Aorta (tissue), 5 donors: ENCODE measurements around the gene TTC39C. TPM values are rescaled to one million over a fixed set of nuclear protein-coding genes. Genes with fewer than 3 reads are reported as not detected.
"Not testable (repeated sequence)": the region's sequence is repeated elsewhere in the genome, so short reads cannot be mapped to it uniquely, and the experiment has no call there.

Experiments
- ATAC-seq: fragments of 200-7000 bp; cut with Tn5 transposase; one replicate; pipeline ENCODE4 v1.9.1; 2022; ENCODE audit warnings: moderate library complexity; ENCODE audit not compliant: low FRiP score
- DNase-seq, 2 donors: peaks; one replicate each; pipeline ENCODE4 v3.0.0-alpha.2; 2020
- H3K27ac ChIP-seq, 2 donors: one replicate each; pipeline ENCODE4 v1.5.1; 2013; ENCODE audit warnings: low read length in 2 of 2, mild to moderate bottlenecking in 2 of 2, moderate library complexity in 2 of 2, control low read depth in 1 of 2, inconsistent platforms in 1 of 2, low read depth in 1 of 2
- H3K27me3 ChIP-seq, 2 donors: one replicate each; pipeline ENCODE4 v1.6.1; 2013; ENCODE audit warnings: control low read depth in 1 of 2, low read length in 1 of 2, mild to moderate bottlenecking in 1 of 2, moderate library complexity in 1 of 2; ENCODE audit not compliant: insufficient read depth in 2 of 2, control insufficient read depth in 1 of 2
- H3K36me3 ChIP-seq, 2 donors: one replicate each; pipeline ENCODE4 v1.6.1; 2013; ENCODE audit warnings: control low read depth in 1 of 2, low read length in 1 of 2, mild to moderate bottlenecking in 1 of 2; ENCODE audit not compliant: insufficient read depth in 2 of 2, control insufficient read depth in 1 of 2
- H3K4me1 ChIP-seq, 2 donors: one replicate each; pipeline ENCODE4 v1.6.1; 2013; ENCODE audit warnings: low read length in 2 of 2, control low read depth in 1 of 2, mild to moderate bottlenecking in 1 of 2, moderate library complexity in 1 of 2; ENCODE audit not compliant: insufficient read depth in 2 of 2, control insufficient read depth in 1 of 2
- H3K4me3 ChIP-seq, 2 donors: one replicate each; pipeline ENCODE4 v1.5.1; 2013; ENCODE audit warnings: low read length in 2 of 2, control low read depth in 1 of 2, mild to moderate bottlenecking in 1 of 2
- H3K9me3 ChIP-seq: one replicate; pipeline ENCODE4 v1.6.1; 2013; ENCODE audit warnings: mild to moderate bottlenecking, low read length; ENCODE audit not compliant: control insufficient read depth
- WGBS, 2 donors: extraction: QIAGEN DNeasy Blood & Tissue Kit; methylation state at CpG; one replicate each; pipeline ENCODE4 v1.1.7; 2013; 5-methylcytosine and 5-hydroxymethylcytosine counted together
- intact Hi-C, 2 donors: fragments of 100-400 bp; cut with DNase I; formaldehyde crosslinking; loops; one replicate each; pipeline versions ENCODE4 v1.14.2 to v1.15.0; 2022
- polyA plus RNA-seq, 2 donors: library from polyadenylated mRNA; stranded (reverse); fragments of 200-250 nt; gene quantifications; one replicate each; pipeline ENCODE4 v1.2.3, GENCODE V29; 2013
- total RNA-seq, 2 donors: library from RNA; stranded (reverse); fragmentation: NEBNext Ultra II Directional; extraction: Animal tissue kit (Norgen Biotek cat#: 25700); gene quantifications; one replicate each; pipeline ENCODE4 v1.2.1, GENCODE V29; 2021
- donor health status: healthy with polysubstance abuse.
- donor health status: Bipolar disorder and iron deficiency.
- donor health status: DM: no; HTN: no; CAD: no.
- donor health status: DM: no; HTN: no; CAD: no.
- donor health status: DM: yes; HTN: yes; CAD: no.

Gene TTC39C
- total and polyA plus RNA-seq, 4 donors = 2.3 to 21.2 (median 14.1) TPM

- H3K36me3 ChIP-seq = no peaks in the 10 kb centered on the region
- H3K4me3 ChIP-seq = no peak overlapping the region
- DNase-seq (no peak), ATAC-seq (no peak)
- no peaks in the 10 kb centered on the region for H3K9me3 ChIP-seq
- H3K27ac ChIP-seq = no peak overlapping the region
- H3K27me3 ChIP-seq = no peaks in the 10 kb centered on the region
- intact Hi-C loops = no loop called here
- WGBS, 2 donors = 96 to 97% methylated on average over 6 of the region's 6 CpGs
- no peaks in the 10 kb centered on the region for H3K4me1 ChIP-seq
These were observed 8.7 kb downstream of the TTC39C start for GRCh38 chr18:24023185-24023814.

GRCh38 chr18:24024425-24024824 is 9.9 kb downstream of the TTC39C start:
- Histone ChIP-seq H3K9me3 (no peaks in the 10 kb centered on the region), H3K4me3 (no peak overlapping the region), H3K27ac (no peak overlapping the region), H3K4me1 (no peaks in the 10 kb centered on the region), H3K36me3 (no peaks in the 10 kb centered on the region), H3K27me3 (no peaks in the 10 kb centered on the region)
- intact Hi-C loops = no loop called here
- WGBS, 2 donors = 90 to 92% methylated on average over 5 of the region's 5 CpGs
- DNase-seq (no peak), ATAC-seq (no peak)

GRCh38 chr18:24026457-24026856 is 11.9 kb downstream of the TTC39C start:
- Histone ChIP-seq H3K36me3 (no peaks in the 10 kb centered on the region), H3K27me3 (no peaks in the 10 kb centered on the region), H3K4me1 (no peaks in the 10 kb centered on the region), H3K4me3 (no peak overlapping the region), H3K9me3 (no peaks in the 10 kb centered on the region), H3K27ac (no peak overlapping the region)
- ATAC-seq (no peak), DNase-seq (no peak)
- 96 to 98% methylated on average over 3 of the region's 3 CpGs for WGBS, 2 donors
- intact Hi-C loops = no loop called here

- peak in 1 of 2 donors; percentile 71 for DNase-seq
- Histone ChIP-seq H3K27ac (no peak overlapping the region), H3K36me3 (no peaks in the 10 kb centered on the region)
These were observed 12.7 kb downstream of the TTC39C start for GRCh38 chr18:24027156-24027827.

GRCh38 chr18:24028946-24029345 is 14.4 kb downstream of the TTC39C start:
- ATAC-seq, DNase-seq, H3K36me3 ChIP-seq, intact Hi-C loops, H3K27ac ChIP-seq, H3K4me3 ChIP-seq, H3K9me3 ChIP-seq, H3K27me3 ChIP-seq, H3K4me1 ChIP-seq: not testable (repeated sequence)
- 97 to 98% methylated on average over 13 of the region's 13 CpGs for WGBS, 2 donors

More at GRCh38 chr18:24027156-24027827, 12.7 kb downstream of the TTC39C start:
- Histone ChIP-seq H3K4me1 (no peaks in the 10 kb centered on the region), H3K9me3 (no peaks in the 10 kb centered on the region), H3K27me3 (no peaks in the 10 kb centered on the region), H3K4me3 (no peak overlapping the region)
- peak; percentile 84 for ATAC-seq
- WGBS, 2 donors = 77 to 80% methylated on average over 14 of the region's 14 CpGs
- intact Hi-C loops = no loop called here

GRCh38 chr18:24031318-24031717 is 16.8 kb downstream of the TTC39C start:
- Histone ChIP-seq H3K36me3 (no peaks in the 10 kb centered on the region), H3K27me3 (no peaks in the 10 kb centered on the region), H3K9me3 (no peaks in the 10 kb centered on the region), H3K4me3 (no peak overlapping the region), H3K27ac (no peak overlapping the region), H3K4me1 (no peaks in the 10 kb centered on the region)
- ATAC-seq (no peak), DNase-seq (no peak)
- intact Hi-C loops = no loop called here
- WGBS, 2 donors = 97 to 100% methylated on average over 3 of the region's 3 CpGs

GRCh38 chr18:24031916-24032315 is 17.4 kb downstream of the TTC39C start:
- 88 to 93% methylated on average over 6 of the region's 6 CpGs for WGBS, 2 donors
- ATAC-seq (no peak), DNase-seq (no peak)
- H3K36me3 ChIP-seq = no peaks in the 10 kb centered on the region
- H3K27ac ChIP-seq = no peak overlapping the region
- H3K4me3 ChIP-seq = no peak overlapping the region
- no peaks in the 10 kb centered on the region for H3K4me1 ChIP-seq
- H3K9me3 ChIP-seq = no peaks in the 10 kb centered on the region
- intact Hi-C loops = no loop called here
- no peaks in the 10 kb centered on the region for H3K27me3 ChIP-seq

GRCh38 chr18:24033641-24034412 is 19.3 kb downstream of the TTC39C start:
- Histone ChIP-seq H3K4me3 (no peak overlapping the region), H3K27ac (no peak overlapping the region), H3K36me3 (no peaks in the 10 kb centered on the region), H3K9me3 (no peaks in the 10 kb centered on the region), H3K4me1 (no peaks in the 10 kb centered on the region), H3K27me3 (no peaks in the 10 kb centered on the region)
- WGBS, 2 donors = 67 to 71% methylated on average over 5 of the region's 5 CpGs
- ATAC-seq = no peak
- intact Hi-C loops = no loop called here
- DNase-seq = no peak
